Muscle of leg (tissue), 11 donors: ENCODE results near the gene PLPP4. TPM values are rescaled to one million over a fixed set of nuclear protein-coding genes. Genes with fewer than 3 reads are reported as not detected.
A peak's percentile ranks its signal among the peaks of the same experiment; 100 is the strongest.

Source experiments
- DNase-seq: peaks from one replicate; pipeline ENCODE4 v3.0.0; 2013
- H3K27ac ChIP-seq: one replicate; pipeline ENCODE4 v1.5.1; 2013; ENCODE audit warnings: mild to moderate bottlenecking, low read length, control low read depth
- H3K27me3 ChIP-seq: one replicate; pipeline ENCODE4 v1.6.1; 2013; ENCODE audit warnings: low read length; ENCODE audit not compliant: control insufficient read depth, insufficient read depth
- H3K36me3 ChIP-seq: one replicate; pipeline ENCODE4 v1.6.1; 2013; ENCODE audit warnings: low read length; ENCODE audit not compliant: control insufficient read depth, insufficient read depth
- H3K4me1 ChIP-seq: one replicate; pipeline ENCODE4 v1.6.1; 2013; ENCODE audit warnings: low read length; ENCODE audit not compliant: control insufficient read depth, insufficient read depth
- H3K4me3 ChIP-seq: one replicate; pipeline ENCODE4 v1.5.1; 2013; ENCODE audit warnings: low read length, control low read depth
- H3K9me3 ChIP-seq: replicated peaks from 2 replicates; pipeline ENCODE4 v1.6.1; 2013; ENCODE audit warnings: low read depth, low read length; ENCODE audit not compliant: control insufficient read depth
- WGBS: methylation state at CpG from one replicate; pipeline ENCODE4 v1.1.5; 2013; ENCODE audit warnings: missing lambda C conversion rate; ENCODE audit not compliant: insufficient coverage; 5-methylcytosine and 5-hydroxymethylcytosine counted together
- polyA plus RNA-seq, 8 donors: library from polyadenylated mRNA; unstranded; fragments of 120-200 nt; gene quantifications; one replicate each; pipeline versions ENCODE4 v1.2.1 to v1.2.3, GENCODE V29; 2013; ENCODE audit warnings: inconsistent platforms in 1 of 8, low replicate concordance in 1 of 8; ENCODE audit not compliant: insufficient read length in 8 of 8, insufficient read depth in 1 of 8
- total RNA-seq: library from RNA; stranded (reverse); fragments of 120-200 nt; gene quantifications from one replicate; pipeline ENCODE4 v1.2.4, GENCODE V29; 2013

Gene PLPP4
- total and polyA plus RNA-seq, 9 donors: 0.14 to 1.7 (median 0.32) TPM; not detected in 1

DNA sequence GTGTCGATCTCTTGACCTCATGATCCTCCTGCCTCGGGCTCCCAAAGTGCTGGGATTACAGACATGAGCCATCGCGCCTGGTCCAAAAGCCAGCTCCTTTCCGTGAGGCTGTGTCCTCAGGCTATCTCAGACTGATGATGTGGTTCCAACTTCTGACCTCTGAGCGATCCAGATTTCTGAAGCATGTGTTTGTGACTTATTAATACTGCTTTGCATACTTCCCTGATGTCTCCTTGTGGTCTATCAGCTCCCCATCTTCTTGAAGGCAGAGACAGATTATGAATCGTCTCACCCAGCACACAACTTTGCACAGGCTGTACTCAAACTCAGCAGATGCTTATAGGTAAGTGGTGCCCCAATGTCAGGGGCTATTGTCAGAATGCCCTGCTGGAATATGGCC, 2.0 kb upstream of the PLPP4 start:
- H3K9me3 ChIP-seq: no peaks in the 10 kb centered on the region
- no peak overlapping the region for H3K4me3 ChIP-seq
- DNase-seq: no peak
- peaks cover 12% of the 10 kb centered on the region for H3K4me1 ChIP-seq
- H3K36me3 ChIP-seq: no peaks in the 10 kb centered on the region
- no peak overlapping the region for H3K27ac ChIP-seq
- whole genome bisulfite sequencing: 90% methylated on average over 5 of the region's 7 CpGs
- H3K27me3 ChIP-seq: peaks cover 49% of the 10 kb centered on the region

DNA sequence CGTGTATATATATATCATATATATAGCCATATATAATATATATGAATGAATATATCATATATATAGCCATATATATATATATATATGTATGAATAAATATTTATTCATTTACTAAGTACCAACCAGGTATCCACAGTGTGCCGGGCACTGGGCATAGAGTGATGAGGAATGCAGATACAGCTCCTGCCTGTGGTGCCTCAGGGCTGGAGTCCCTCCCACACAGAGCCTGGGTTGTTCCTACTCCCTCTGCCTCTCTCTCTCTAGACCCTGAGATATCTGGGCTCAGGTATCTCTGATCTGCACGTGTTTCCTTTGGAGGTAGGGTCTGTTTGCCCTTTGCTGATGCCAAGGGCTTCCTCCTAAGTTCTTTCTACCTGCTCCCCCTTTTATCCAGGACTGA, 1.4 kb upstream of the PLPP4 start:
- Histone ChIP-seq H3K4me3 (no peak overlapping the region), H3K27ac (no peak overlapping the region), H3K27me3 (peaks cover 49% of the 10 kb centered on the region), H3K4me1 (peaks cover 12% of the 10 kb centered on the region), H3K36me3 (no peaks in the 10 kb centered on the region), H3K9me3 (no peaks in the 10 kb centered on the region)
- 60% methylated on average over 1 of the region's 3 CpGs for WGBS
- DNase-seq: no peak

DNA sequence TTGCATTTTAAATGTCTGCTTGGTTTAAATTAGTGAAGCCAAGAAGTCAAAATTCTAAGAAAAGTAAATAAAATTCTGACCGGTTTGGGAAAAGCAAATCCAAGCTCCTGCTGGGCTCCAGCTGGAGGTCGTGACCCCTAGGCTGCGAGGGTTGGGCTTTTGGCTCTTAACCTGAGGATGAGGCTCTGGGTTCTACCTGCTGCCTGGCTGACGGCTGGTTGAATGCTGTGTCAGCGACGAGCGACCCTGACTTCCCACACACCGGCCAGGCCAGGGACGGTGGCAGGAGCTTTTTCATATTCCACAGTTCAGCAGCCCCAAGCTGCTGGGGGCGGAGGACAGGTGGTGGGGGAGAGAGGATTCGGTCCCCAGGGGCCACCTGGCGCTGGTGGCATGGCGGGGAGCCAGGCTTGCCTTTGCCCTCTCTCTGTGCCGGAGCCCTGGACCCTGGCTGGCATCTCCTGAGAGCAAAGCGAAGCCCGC, 843 bp upstream of the PLPP4 start:
- H3K27me3 ChIP-seq: peaks cover 54% of the 10 kb centered on the region
- no peak overlapping the region for H3K4me3 ChIP-seq
- peaks cover 12% of the 10 kb centered on the region for H3K4me1 ChIP-seq

DNA sequence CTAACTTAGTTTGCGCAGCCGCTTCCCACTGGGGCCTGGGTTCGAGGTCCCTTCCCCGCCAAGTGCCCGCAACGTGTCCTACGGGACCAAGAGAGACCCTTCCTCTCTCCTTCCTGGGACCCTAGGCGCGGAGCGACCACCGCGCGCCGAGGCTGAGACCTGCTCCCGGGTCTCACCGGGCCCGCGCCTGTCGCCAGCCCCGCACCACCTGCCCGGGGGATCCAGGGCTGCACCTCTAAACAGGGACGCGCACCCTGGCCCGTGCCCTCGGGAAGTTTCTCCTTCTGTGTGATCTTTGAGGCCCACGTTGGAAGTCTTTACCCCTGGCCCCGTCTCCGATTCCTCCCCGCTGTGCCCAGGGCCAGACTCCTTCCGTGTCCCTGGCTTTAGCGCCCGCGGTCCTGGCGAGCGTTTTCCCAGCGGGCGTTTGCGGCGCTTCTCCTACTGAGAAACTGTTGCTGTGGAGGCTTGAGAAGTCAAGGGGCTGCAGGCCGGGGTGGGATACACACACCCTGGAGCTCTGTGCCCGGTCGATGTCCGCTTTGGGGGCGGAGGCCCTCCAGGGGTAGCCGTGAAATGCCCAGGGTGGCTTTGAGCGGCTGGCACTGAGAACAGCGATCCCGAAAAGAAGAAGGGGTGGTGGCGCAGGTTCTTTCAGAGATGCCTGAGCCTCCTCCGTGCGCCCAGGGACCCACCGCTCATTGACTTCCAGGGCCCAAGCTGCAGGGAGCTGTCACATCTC, 575 bp downstream of the PLPP4 start:
- Histone ChIP-seq H3K4me3 (peak overlapping the region; percentile 29), H3K9me3 (no peaks in the 10 kb centered on the region), H3K36me3 (no peaks in the 10 kb centered on the region), H3K27me3 (peaks cover 54% of the 10 kb centered on the region), H3K27ac (no peak overlapping the region), H3K4me1 (peaks cover 12% of the 10 kb centered on the region)
- DNase-seq: no peak
- WGBS: 13% methylated on average over 47 of the region's 52 CpGs

More for the DNA sequence above, 843 bp upstream of the PLPP4 start:
- Histone ChIP-seq H3K36me3 (no peaks in the 10 kb centered on the region), H3K27ac (no peak overlapping the region), H3K9me3 (no peaks in the 10 kb centered on the region)
- no peak for DNase-seq
- 3% methylated on average over 9 of the region's 16 CpGs for WGBS

DNA sequence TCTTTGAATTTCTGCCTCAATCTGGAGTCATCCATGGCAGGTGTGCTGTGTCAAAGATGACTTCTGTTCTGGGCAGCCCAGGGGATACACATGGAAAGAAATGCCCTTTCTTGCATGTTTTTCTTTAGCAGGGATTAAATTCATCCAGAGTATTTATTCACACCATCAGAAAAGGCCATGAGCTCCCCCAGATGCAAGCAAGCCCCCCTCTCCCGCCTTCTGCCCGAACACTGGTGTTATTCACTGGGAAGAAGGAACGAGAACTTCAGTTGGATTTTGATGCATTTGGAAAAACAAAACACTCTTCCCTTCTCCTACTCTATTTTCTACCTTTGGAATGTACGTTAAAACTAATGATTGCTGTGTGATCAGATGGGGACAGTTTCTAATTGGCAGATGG, 1.4 kb downstream of the PLPP4 start:
- H3K4me3 ChIP-seq: no peak overlapping the region
- no peak for DNase-seq
- no peak overlapping the region for H3K27ac ChIP-seq
- H3K4me1 ChIP-seq: peaks cover 12% of the 10 kb centered on the region
- H3K27me3 ChIP-seq: peaks cover 52% of the 10 kb centered on the region
- no peaks in the 10 kb centered on the region for H3K36me3 ChIP-seq
- no peaks in the 10 kb centered on the region for H3K9me3 ChIP-seq
- 80% methylated on average over 1 of the region's 4 CpGs for WGBS

DNA sequence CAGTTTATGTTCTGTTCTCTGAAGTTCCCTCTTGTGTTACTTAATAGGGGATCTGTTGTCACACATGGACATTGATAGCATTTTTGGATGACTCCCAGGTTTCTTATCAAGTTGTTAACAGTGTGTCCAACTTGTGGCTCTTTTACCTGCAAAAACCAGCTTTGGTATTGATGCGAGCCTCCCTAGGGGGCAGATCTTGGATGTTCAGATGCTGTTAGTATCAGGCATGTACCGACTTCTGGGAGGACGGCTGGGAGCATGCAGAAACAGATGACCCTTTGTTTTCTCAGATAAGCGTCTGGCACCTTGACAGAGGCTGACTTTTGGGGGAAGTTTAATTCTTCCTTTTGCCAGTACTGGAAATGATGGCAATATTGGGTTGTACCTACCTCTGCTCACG, 2.2 kb downstream of the PLPP4 start:
- H3K4me3 ChIP-seq: no peak overlapping the region
- H3K4me1 ChIP-seq: peaks cover 12% of the 10 kb centered on the region
- H3K27me3 ChIP-seq: peaks cover 48% of the 10 kb centered on the region
- DNase-seq: no peak
- no peaks in the 10 kb centered on the region for H3K36me3 ChIP-seq
- WGBS: 56% methylated on average over 4 of the region's 5 CpGs
- H3K9me3 ChIP-seq: no peaks in the 10 kb centered on the region
- no peak overlapping the region for H3K27ac ChIP-seq

DNA sequence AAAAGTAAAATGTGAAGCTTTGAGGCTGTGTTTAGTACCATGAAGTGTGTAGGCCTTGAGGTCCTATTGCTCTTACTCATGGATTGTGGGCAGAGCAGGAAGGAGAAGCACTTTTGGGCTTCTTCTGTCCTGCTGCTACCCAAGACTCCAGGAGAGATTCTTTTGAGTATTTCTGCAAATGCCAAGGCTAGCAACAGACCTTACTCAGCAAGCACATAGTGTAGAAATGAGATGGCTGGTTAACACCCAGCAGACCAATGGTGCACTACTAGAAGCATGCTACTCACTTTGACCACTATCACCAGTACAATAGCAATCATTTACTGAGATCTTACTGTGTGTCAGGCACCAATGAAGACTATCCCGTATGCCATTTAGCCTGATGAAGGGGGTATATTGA, 3.2 kb downstream of the PLPP4 start:
- H3K4me3 ChIP-seq: no peak overlapping the region
- no peaks in the 10 kb centered on the region for H3K36me3 ChIP-seq
- peaks cover 12% of the 10 kb centered on the region for H3K4me1 ChIP-seq
- WGBS: no CpG with 5 or more reads among the region's 1 CpG
- H3K27me3 ChIP-seq: peaks cover 42% of the 10 kb centered on the region
- no peak for DNase-seq
- H3K27ac ChIP-seq: no peak overlapping the region
- no peaks in the 10 kb centered on the region for H3K9me3 ChIP-seq

DNA sequence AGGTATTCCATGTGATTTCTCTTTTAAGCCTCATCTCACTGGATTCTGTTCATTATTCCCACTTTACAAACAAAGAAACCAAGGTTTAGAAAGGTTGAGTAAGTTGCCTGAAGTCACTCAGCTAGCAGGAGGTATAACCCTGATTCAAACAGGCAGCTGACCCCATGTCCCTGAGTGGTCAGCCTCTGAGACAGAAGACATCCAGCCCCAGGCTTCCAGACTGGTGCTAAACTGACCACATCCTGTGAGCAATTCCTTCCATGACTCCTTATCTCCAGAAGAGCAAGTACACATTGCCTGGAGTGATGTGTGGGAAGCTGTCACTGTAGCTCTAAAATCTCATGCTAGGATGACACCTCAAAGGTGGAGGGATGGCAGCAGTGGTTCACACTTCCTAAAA, 3.7 kb downstream of the PLPP4 start:
- Histone ChIP-seq H3K4me3 (no peak overlapping the region), H3K36me3 (no peaks in the 10 kb centered on the region), H3K9me3 (no peaks in the 10 kb centered on the region), H3K4me1 (peaks cover 12% of the 10 kb centered on the region), H3K27ac (no peak overlapping the region), H3K27me3 (peaks cover 37% of the 10 kb centered on the region)
- DNase-seq: no peak

DNA sequence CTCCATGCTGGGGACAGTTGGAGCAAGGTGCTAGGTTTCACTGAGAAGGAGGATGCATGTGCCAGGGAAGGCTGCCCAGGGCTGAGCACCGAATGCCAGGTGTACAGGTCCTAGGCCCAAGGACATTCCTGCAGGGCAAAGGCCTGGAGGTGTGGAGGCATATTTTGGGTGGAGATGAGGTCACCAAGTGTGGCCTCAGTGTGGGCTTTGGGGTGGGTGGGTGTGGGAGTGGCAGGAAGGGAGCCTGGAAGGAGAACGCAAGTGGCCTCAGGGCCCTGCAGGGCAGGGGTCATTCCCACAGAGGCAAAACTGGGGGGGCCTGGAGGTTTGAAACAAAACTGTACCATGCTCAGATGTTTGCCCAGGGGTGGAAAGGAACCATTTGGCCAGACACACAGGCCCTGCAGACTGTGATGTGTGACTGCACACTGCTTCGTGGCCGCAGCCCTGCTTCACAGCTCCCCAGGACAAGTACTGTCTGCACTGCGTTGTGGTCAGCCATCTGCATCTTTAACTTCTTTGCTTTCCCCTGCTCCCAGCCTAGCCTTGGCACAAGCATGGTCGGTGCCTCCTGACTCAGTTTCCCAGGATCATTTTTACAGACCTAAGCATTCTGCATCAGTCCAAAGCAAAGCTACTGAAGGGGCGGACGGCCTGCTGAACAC, 5.1 kb downstream of the PLPP4 start:
- Histone ChIP-seq H3K27ac (no peak overlapping the region), H3K4me1 (peaks cover 6% of the 10 kb centered on the region), H3K9me3 (no peaks in the 10 kb centered on the region), H3K27me3 (peaks cover 28% of the 10 kb centered on the region), H3K36me3 (no peaks in the 10 kb centered on the region), H3K4me3 (no peak overlapping the region)
- WGBS: 87% methylated on average over 6 of the region's 8 CpGs
- no peak for DNase-seq

DNA sequence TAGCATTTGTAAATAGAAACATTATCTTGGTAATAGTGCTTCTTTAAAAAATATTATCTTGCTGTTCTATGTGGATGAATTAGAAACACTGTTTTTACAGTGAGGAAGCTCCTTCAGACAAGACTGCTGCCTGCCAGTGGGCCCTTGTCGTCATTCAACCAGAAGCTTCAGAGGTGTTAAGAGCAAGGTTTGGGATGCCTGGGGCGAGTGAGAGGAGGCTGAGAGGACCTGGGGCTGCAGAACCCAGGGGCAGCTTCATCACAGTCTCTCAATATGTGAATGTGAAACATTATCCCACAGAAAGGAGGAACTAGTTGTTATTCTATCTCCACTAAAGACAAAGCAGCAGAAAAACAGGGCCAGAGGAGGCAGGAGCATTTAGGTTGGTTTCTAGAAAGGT, 8.1 kb downstream of the PLPP4 start:
- Histone ChIP-seq H3K36me3 (no peaks in the 10 kb centered on the region), H3K27me3 (peaks cover 5% of the 10 kb centered on the region), H3K27ac (no peak overlapping the region), H3K9me3 (no peaks in the 10 kb centered on the region), H3K4me1 (no peaks in the 10 kb centered on the region), H3K4me3 (no peak overlapping the region)
- WGBS: no CpG with 5 or more reads among the region's 2 CpGs
- no peak for DNase-seq
